Measurements from ENCODE around the gene TTC7B.
A peak's percentile ranks its signal among the peaks of the same experiment; 100 is the strongest.

Gene TTC7B

DNA sequence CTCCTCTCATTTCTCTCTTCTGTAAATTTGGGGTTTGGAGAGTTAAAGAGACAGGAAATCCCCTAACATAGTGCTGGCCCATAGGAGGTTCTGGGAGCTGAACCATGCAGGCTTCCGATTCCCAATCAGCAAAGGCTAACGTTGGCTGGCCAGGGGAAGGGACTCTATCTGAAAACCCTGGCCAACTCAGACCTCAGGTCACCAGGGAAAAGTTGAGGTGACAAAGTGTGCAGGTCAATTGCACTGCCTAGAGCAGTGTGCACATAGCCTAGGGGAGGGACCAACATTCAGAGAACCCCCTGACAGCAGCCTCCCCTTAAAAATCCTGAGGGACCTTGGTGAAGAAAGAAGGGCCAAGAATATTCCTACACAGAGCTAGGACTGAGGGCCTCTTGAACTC lies 38.9 kb downstream of the TTC7B start:
- DNase-seq (ENCODE audit: low read depth in 2 of 3, low spot score in 2 of 3) = no peak

DNA sequence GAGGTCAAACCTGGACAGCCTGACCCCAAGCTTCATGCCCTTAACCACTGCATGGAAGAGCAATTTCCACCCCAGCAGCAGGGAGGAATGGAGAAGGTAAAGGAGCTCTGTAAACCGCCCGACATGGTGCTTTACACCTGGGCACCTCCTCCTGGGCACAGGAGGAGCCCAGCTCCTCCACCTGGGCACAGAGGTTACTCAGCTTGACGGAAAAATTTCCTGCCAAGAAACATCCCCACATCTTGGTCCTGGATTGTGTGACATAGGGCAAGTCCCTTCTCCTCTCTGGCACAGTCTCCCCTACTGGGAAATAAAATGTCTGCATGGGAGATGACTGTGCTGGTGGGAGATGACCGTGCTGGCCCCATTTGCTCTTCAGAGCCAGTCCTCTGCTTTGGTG lies 40.8 kb downstream of the TTC7B start:
- DNase-seq (ENCODE audit: low read depth in 2 of 3, low spot score in 2 of 3) = no peak

DNA sequence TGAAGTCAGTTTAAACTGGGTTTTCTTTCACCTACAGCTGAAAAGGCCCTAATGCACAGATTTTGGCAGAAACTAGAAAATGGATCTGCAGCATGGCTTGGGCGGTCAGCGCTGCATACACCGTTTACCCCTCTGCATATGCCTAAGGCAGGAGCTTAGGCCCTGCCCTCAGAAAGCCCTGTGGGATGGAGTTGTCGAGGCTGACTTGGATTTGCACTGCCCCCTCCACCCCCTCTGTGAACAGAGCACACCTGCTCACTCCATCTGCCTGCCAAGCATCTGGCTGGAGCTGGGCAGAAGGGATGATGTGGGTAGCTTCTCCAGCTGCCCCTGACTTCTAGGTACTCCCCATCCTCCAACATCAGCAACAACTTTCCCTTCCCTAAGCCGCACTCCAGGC lies 41.9 kb downstream of the TTC7B start:
- DNase-seq (ENCODE audit: low read depth in 2 of 3, low spot score in 2 of 3) = no peak

DNA sequence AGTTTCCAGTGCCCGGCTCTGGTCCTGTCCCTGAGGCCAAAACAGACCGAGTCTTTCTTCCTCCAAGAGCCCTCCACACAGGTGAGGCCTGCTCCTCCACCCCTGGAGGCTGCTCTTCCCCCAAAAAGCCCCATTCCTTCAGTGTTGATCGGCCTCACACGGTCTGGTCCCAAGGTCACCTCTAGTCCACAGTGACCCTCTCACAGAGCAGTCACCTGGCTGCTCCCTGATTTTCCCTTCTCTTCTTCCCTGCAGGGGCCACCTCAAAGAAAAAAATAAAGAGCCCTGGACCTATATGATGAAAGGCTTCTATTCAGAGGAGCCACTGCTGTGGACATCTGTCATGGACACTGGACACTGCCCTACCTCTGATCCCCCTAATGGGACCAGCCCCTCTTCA lies 42.5 kb downstream of the TTC7B start:
- DNase-seq (ENCODE audit: low read depth in 2 of 3, low spot score in 2 of 3) = no peak

DNA sequence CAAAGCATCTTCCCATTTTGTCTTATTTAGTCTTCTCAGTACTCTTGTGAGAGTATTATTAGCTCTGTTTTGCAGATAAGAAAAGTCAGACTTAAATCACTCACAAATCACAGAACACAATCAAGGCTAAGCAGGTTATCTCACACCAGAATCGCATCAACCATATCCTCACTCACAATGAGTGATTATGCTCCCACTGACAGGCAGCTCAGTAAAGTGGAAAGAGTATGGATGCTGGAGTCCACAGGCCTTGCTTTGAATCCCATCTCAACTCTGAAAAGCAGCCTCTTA lies 43.1 kb downstream of the TTC7B start:
- no peak for DNase-seq (ENCODE audit: low read depth in 2 of 3, low spot score in 2 of 3)

DNA sequence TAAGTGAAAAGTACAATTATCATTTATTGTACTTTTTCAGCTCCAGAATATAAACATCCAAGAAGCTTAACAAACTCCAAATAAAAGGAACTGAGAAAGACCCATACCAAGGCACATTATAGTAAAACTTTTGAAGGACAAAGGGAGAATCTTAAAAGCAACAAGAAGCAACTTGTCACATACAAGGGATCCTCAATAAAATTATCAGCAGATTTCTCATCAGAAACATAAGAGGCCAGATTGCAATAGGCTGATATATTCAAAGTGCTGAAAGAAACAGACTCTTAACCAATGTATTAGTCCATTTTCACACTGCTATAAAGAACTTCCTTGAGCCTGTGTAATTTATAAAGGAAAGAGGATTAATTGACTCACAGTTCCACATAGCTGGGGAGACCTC lies 48.3 kb downstream of the TTC7B start:
- no peak for DNase-seq (ENCODE audit: low read depth in 2 of 3, low spot score in 2 of 3)

DNA sequence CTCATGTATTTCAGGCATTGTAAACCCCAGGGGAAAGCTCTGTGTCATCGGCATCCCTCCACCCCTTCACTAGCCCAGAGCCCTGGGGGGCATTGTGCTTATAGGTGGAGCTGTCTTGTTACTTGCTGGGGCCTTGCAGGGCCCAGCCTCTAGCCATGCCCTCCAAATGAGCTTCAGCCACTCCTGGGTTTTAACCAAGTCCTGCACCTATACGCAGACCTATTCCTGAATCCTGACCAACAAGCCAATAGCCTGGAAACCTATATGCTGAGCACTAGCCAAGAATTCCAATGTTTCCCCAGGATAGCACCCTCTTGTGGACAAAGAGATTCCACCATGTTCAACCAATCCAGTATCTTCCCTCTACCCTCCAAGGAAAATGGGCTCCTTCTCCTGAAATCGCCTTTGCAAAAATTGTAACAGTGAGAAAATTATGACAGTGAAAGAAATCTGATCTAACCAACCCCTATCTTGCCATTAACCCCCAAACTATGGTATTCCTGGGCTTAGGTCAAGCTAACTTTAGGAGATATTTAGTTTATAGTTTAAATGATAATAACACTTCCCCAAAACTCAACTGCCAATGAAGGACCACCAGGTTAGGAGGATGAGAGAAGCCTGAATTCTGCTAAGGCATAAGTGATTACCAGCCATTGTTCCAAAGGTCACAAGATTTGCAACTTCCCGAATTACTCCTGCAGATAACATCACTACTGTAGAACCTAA lies 55.5 kb downstream of the TTC7B start:
- DNase-seq (ENCODE audit: low read depth in 2 of 3, low spot score in 2 of 3) = no peak

DNA sequence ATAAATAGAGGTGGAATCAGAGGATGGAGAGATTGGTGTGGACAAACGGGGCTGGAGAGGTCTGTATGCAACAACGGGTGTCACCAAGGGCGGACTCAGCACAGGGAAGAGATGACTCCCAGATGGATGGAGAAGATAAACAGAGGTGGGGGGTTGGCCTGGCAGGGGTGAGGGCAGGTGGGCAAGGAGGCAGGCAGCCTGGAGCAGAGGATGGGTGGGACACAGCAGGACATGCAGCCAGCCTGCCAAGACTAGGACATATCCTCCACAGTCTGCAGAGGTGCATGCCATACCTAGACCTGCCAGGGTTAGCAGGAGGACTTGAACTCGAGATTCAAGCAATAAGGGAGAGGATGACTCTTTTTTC lies 56.2 kb downstream of the TTC7B start:
- no peak for DNase-seq (ENCODE audit: low read depth in 2 of 3, low spot score in 2 of 3)

DNA sequence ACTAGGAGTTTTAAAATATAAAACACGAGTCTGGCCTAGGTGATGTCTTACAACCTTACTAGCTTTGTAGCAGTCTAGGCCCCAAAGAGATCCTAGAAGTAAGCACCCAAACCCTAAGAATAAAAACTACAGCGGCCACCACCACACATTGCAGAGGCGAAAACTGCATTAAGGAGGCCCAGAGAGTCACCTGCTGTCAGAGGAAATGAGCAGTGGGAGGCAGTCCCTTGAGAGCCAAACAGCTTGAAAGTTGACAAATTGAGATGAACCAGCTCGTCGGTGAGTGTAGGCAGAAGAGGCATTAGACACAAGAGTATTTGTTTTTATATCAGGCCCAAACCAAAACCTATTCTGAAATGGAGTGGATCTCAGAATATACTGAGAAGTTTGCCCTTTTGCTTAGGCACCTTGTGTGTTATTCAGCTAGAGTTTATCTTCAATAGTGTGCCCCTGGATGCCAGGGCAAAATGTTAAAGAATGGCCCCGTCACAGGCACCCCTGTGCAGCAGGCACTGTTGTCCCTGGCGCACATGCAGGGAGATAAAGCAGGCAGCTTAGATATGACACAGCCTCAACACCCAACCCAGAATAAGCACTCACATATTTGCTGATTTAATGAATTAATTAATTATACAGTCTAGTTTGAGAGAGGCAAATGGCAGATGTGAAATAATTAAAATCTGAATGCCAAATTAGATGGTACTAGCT lies 56.7 kb downstream of the TTC7B start:
- no peak for DNase-seq (ENCODE audit: low read depth in 2 of 3, low spot score in 2 of 3)

DNA sequence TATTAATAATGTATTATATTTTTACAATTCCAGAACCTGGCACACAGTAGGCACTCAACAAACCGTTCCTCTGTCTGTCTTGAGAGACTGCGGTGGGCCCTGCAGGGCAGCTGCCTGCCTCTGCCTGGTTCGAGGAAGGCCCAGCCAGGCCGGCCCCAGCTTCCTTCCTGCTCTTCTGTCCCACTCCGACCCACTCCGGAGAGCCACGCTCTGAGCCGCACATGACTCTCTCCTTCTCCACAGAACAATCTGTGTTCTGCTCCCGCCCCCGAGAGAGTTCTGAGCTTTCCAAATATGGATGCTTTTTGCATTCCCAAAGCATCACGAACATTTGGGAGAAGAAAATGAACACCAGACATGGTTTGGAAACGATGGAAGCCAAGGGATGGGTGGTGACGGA lies 57.3 kb downstream of the TTC7B start:
- DNase-seq (ENCODE audit: low read depth in 2 of 3, low spot score in 2 of 3) = no peak

DNA sequence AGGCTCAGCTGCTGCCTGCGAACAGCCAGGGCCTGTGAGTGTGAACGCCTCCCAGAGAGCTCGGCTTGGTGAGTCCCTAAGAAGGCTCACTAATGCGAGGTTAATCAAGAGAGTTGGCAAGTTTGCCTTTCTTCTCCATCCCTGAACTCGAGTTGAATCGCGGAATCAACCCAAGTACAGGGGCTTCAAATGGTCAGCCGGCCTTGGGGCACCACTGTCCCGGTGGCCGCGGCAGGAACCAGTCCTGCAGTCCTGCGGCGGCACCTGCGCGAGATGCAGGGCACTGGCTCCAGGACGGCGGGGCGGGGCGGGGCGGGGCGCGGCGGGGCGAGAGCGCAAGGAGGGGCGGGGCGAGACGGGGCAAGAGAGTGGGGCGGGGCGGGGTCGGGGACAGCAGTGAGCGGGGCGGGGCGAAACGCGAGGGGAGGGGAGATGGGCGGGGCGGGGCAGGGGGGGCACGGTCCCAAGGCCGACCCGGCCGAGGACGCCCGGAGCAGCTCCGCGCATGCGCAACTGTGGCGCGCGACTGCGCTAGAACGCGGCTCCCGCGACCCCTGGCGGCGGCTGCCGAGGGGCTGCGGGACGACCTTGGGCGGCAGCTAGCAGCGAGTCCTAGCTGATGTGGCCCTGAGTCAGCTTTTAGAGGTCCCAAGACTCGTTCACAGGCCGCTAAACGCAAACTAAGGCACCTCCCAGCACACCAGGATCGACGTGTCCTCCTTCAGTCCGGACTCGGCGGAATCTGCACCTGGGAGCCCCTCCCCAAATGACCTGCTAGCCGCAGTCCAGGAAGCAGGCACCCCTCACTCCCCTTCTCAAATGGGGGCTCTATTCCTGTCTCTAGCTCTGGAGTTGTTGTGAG lies 58.0 kb downstream of the TTC7B start:
- DNase-seq (ENCODE audit: low read depth in 2 of 3, low spot score in 2 of 3) = peak; percentile 84 to 95 (median 89)

DNA sequence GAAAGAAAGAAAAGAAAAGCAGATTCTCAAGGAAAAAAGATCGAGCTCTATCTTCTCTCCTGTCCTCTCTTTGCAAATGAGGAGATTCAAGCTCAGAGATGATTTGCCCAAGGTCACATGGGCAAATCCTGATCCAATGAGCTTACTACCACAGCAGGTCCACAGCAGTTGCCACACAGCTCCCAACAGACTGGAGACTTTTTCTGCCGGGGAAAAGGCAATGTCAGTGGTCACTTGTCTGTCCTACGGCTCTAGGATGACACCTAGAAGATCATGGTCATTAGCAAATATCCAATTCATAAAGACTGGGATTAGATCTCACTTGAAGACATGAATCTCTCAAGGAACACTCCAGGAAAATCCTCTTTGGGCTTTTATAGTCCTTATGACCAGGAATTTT lies 58.8 kb downstream of the TTC7B start:
- no peak for DNase-seq (ENCODE audit: low read depth in 2 of 3, low spot score in 2 of 3)

DNA sequence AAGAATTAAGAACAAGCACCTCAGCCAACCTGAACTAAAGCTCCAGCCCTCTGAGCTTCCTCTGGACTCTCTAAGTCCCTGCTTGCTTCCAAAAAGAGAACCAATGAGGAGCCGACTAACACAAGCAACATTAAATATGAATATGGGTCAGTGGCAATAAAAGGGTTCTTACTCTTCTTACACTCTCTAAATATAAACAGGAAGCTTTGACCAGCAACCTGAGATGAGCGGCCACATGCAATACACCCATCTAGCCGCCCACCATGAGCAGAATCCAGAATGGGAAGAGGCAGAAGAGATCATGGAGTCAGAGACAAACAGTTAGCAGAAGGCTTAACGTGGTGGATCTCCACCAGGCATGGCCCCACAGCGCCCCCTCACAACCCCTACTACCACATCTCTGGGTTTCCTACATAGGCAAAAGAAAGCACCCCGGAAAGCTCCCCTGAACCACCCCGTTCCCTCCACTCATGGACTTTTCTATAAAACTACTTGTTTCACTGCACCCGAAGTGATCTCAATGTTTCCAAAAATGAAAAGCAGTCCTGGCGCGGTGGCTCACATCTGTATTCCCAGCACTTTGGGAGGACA lies 59.4 kb downstream of the TTC7B start:
- DNase-seq (ENCODE audit: low read depth in 2 of 3, low spot score in 2 of 3) = no peak

DNA sequence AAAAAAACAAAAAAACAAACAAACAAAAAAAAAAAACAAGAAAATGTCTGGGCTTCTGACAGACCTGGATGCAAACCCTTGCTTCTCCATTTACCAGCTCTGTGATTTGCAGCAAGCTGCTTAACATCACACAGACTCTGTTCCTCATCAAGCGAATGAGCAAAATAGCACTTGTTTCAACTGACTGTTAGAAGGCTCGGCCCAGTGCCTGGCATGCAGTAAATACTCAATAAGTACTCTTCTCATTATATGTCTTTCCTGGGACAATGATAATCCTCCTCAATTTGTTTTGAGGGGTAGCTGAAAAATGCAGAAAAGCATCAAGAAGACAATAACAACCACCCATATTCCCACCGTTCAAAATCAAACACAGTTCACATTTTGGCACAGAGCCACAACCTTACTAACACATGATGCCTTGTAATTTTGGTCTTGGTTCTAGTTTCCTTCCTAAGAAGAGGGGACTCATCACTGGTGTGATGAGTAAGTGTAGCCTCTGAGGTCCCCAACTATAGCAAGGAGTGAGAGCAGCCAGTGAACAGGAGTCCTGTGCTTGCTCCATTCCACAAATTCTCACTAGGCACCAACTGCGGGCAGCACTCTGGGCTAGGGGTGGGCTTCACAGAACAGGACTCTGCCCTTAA lies 60.4 kb downstream of the TTC7B start:
- no peak for DNase-seq (ENCODE audit: low read depth in 2 of 3, low spot score in 2 of 3)

DNA sequence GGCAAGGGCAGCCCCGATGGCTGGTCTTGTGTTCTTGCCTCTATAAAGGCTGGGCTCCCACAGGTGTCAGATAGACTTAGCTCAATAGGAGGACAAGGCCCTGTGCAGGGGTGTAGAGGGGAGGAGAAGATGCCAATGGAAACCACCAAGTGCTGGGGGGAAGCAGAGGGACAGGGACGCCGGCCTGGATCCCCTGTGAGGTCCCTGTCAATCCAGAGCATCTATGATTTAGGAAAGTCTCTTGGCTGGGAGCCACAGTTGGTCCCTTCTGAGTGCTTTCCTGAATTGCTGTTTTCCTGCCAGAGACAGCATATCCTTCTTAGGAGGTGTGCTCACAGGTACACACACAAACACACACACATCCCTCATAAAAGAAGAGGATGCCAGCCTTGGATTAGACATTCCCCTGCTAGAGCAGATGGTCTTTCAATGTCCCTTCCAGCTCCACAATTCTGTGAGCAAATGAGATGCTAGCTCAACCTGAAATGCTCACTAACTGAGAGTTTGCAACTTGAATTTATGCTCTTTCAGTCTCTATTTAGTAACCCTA lies 62.7 kb downstream of the TTC7B start:
- DNase-seq (ENCODE audit: low read depth in 2 of 3, low spot score in 2 of 3) = no peak

DNA sequence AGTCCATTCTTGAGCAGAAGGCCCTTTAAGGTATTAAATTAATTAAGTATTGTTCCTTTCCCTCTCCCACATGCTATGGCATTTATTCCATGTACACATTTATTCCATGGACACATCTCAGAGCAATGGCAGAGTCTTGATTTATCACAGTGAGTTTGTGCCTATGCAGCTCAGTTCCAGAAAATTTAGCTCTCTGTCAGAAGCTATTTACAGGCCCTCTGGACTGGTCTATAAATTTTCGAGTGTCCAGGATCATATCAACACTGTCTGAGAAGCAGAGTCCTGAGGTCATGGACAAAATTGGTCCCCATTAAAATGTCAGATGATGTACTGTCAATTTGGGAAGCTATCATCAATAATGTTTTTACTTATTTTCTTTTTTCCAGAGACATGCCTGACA lies 65.5 kb downstream of the TTC7B start:
- DNase-seq (ENCODE audit: low read depth in 2 of 3, low spot score in 2 of 3) = no peak

DNA sequence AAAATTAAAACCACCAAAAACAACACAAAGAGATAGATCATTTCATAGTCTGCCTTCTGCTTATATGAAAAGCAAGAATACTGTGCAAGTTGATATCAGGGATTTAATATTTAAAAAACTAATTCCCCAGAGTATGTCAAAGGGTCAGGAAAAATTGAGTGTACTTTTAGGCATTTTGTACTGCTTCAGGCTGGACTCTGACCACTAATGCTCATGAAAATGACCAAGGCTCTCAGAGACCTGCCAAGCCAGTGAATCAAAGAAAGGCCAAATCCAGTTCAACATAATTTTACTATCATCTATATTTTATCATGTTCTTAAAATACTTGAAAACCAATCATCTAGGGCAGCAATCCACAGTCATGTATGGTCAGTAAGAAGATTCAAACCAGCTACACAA lies 66.0 kb downstream of the TTC7B start:
- DNase-seq (ENCODE audit: low read depth in 2 of 3, low spot score in 2 of 3) = no peak

DNA sequence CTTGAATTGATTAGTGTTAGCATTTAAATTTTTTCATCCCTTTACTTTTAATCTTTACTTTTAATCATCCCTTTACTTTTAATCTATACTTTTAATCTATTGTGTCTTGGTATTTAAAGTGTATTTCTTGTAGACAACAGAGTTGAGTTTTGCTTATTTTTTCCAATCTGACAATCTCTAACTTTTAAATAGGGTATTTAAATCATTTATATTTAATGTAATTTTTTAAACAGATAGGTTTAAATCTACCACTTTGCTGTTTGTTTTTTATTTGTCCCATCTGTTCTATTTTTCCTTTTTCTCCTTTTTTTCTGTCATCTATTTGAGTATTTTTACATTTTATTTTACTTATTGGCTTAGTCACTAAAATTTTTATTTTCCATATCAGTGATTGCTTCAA lies 68.3 kb downstream of the TTC7B start:
- no peak for DNase-seq (ENCODE audit: low read depth in 2 of 3, low spot score in 2 of 3)

DNA sequence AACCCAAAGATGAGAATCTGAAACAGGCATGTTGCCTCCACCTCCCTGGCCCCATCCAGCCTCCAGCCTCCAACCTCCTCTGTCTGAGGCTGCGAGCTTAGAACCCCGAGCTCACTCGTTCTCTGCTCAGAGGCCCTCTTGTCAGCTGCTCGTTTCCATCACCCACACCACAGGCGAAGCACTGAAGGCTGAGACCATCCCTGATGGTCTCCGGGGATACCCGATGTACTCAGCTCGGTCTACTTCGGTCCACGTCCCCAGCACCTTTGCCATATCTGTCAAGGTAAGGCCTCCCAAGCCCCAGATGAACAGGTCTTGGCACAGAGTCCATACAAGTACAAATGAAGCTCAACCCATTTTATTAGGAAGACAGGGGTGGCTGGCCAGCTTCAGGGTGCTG lies 72.4 kb downstream of the TTC7B start:
- DNase-seq (ENCODE audit: low read depth in 2 of 3, low spot score in 2 of 3) = no peak

DNA sequence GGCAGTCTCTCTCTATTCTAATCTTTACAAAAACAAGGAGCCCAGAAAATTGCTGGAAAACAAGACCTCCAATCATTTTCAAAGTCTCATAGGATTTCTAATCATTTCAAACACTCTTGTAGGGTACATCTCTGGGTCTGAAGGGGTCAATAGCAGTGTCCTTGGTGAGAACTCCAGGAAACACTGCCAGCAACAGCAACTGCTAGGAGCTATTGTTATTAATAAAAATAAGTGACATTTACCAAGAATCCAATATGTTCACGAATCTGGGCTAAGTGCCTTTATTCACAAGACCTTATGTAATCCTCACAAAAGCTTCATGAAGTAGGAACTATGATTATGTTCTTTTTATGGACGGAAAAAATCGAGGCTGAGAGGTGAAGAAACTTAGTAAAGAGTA lies 72.8 kb downstream of the TTC7B start:
- no peak for DNase-seq (ENCODE audit: low read depth in 2 of 3, low spot score in 2 of 3)

DNA sequence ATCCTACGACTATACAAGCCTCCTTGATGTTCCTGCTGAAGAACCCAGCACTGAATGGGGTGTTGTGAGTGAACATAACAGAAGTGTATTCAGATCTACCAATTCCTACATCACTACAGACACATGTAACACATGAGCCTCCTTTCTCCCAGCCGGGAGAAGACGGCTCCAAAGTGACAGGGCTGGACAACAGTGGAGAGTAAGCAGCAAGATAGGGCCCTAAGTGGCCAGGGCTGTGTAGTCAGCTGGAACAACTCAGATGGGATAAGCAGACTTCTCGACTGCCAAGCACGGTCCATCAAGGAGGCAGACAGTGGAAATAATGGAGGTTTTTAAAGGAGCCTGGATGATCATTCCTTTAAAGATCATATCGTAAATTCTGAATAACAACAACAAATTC lies 73.5 kb downstream of the TTC7B start:
- DNase-seq (ENCODE audit: low read depth in 2 of 3, low spot score in 2 of 3) = no peak

All from activated CD8-positive, alpha-beta memory T cell treated with anti-CD3 and anti-CD28 coated beads for 48 hours (primary cell).